HG02623 (cell line): ENCODE results near the gene ZBTB20.
"Not testable (repeated sequence)": the region's sequence is repeated elsewhere in the genome, so short reads cannot be mapped to it uniquely, and the experiment has no call there.

ENCODE experiments used
- ATAC-seq: cut with Tn5 transposase; IDR thresholded peaks from one replicate; pipeline ENCODE4 v1.9.1; 2021; ENCODE audit warnings: moderate library complexity; ENCODE audit not compliant: unreplicated experiment

The ZBTB20 gene

GRCh38 chr3:114839476-114839875, 307.6 kb downstream of the ZBTB20 start:
- no peak for ATAC-seq

GRCh38 chr3:114838025-114838424, 309.1 kb downstream of the ZBTB20 start:
- ATAC-seq = no peak

GRCh38 chr3:114834175-114834940, 312.7 kb downstream of the ZBTB20 start:
- no peak for ATAC-seq

- ATAC-seq = no peak
These were observed 315.2 kb downstream of the ZBTB20 start for GRCh38 chr3:114831861-114832260.

GRCh38 chr3:114830652-114831051, 316.4 kb downstream of the ZBTB20 start:
- no peak for ATAC-seq

GRCh38 chr3:114829783-114830182, 317.3 kb downstream of the ZBTB20 start:
- ATAC-seq = no peak

- ATAC-seq = peak; percentile 60
These were observed 319.6 kb downstream of the ZBTB20 start for GRCh38 chr3:114827495-114827894.

GRCh38 chr3:114824014-114824413, 323.1 kb downstream of the ZBTB20 start:
- no peak for ATAC-seq

GRCh38 chr3:114823061-114823460, 324.0 kb downstream of the ZBTB20 start:
- ATAC-seq = no peak

GRCh38 chr3:114816052-114816451, 331.0 kb downstream of the ZBTB20 start:
- no peak for ATAC-seq

GRCh38 chr3:114812541-114813238, 334.4 kb downstream of the ZBTB20 start:
- ATAC-seq = not testable (repeated sequence)

- ATAC-seq = peak; percentile 100
These were observed 337.2 kb downstream of the ZBTB20 start for GRCh38 chr3:114809668-114810413.

- ATAC-seq = no peak
These were observed 343.0 kb downstream of the ZBTB20 start for GRCh38 chr3:114804099-114804498.

GRCh38 chr3:114803042-114803695, 343.9 kb downstream of the ZBTB20 start:
- ATAC-seq = no peak

- no peak for ATAC-seq
These were observed 346.6 kb downstream of the ZBTB20 start for GRCh38 chr3:114800272-114801031.

GRCh38 chr3:114799816-114800215, 347.3 kb downstream of the ZBTB20 start:
- no peak for ATAC-seq

- no peak for ATAC-seq
These were observed 350.3 kb downstream of the ZBTB20 start for GRCh38 chr3:114796796-114797195.

- no peak for ATAC-seq
These were observed 352.0 kb downstream of the ZBTB20 start for GRCh38 chr3:114794894-114795630.

GRCh38 chr3:114792159-114792918, 354.7 kb downstream of the ZBTB20 start:
- no peak for ATAC-seq
